ENCODE data around the gene CIB4.

The CIB4 gene

GRCh38 chr2:26585966-26586365 is 55.2 kb downstream of the CIB4 start:
- TF ChIP-seq, protein P1, sequence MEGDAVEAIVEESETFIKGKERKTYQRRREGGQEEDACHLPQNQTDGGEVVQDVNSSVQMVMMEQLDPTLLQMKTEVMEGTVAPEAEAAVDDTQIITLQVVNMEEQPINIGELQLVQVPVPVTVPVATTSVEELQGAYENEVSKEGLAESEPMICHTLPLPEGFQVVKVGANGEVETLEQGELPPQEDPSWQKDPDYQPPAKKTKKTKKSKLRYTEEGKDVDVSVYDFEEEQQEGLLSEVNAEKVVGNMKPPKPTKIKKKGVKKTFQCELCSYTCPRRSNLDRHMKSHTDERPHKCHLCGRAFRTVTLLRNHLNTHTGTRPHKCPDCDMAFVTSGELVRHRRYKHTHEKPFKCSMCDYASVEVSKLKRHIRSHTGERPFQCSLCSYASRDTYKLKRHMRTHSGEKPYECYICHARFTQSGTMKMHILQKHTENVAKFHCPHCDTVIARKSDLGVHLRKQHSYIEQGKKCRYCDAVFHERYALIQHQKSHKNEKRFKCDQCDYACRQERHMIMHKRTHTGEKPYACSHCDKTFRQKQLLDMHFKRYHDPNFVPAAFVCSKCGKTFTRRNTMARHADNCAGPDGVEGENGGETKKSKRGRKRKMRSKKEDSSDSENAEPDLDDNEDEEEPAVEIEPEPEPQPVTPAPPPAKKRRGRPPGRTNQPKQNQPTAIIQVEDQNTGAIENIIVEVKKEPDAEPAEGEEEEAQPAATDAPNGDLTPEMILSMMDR (IDR thresholded peaks at IDR 0.05; ENCODE audit: control insufficient read depth, insufficient read depth, low read depth, low read length, missing control alignments): no peak
- H3K4me3 ChIP-seq (ENCODE audit: control insufficient read depth, low read depth, low read length): no peak overlapping the region
- DNase-seq (ENCODE audit: low read depth): no peak

DNA sequence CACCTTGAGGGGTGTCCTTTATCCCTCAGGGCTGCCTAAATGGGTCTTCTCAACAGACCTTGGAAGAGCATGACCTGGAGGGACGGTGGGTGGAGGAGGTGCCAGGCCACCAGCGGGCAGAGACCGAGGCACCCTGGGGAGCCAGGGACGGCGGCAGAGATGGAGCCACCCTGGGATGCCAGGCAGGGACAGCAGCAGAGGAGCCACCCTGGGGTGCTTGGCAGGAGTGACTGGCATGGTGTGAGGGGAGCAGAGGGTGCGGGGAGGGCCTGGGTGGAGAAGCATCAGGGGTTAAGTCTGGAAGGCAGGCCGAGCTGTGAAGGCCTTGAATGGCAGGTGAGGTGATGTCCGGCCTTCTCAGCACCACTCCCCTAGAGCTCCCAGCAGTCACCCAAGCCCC is 56.1 kb downstream of the CIB4 start:
- no peak for DNase-seq (ENCODE audit: low read depth)
- H3K4me3 ChIP-seq (ENCODE audit: control insufficient read depth, low read depth, low read length): no peak overlapping the region
- TF ChIP-seq, protein P1 (IDR thresholded peaks at IDR 0.05; ENCODE audit: control insufficient read depth, insufficient read depth, low read depth, low read length, missing control alignments): no peak

DNA sequence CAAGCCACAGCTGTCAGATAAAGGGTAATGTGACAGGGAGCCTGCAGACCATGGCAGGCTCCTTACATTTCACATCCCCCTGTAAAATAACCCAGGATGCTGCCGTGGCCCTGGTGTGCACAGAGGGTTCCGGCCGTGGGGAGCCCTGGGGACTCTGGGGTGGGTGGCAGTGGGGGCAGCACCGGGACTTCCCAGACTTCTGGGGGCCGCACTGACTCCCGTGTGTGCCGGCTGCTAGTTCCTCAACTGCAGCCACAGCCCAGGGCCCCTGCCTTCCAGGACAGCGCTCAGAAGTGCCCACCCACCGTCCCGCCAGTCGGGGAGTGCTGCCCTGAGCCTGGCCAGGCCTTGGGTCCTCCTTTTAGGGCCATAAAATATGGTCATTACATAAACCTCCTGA is 56.5 kb downstream of the CIB4 start:
- no peak for DNase-seq (ENCODE audit: low read depth)
- TF ChIP-seq, protein P1 (IDR thresholded peaks at IDR 0.05; ENCODE audit: control insufficient read depth, insufficient read depth, low read depth, low read length, missing control alignments): no peak
- no peak overlapping the region for H3K4me3 ChIP-seq (ENCODE audit: control insufficient read depth, low read depth, low read length)

GRCh38 chr2:26584191-26584590 is 57.0 kb downstream of the CIB4 start:
- no peak overlapping the region for H3K4me3 ChIP-seq (ENCODE audit: control insufficient read depth, low read depth, low read length)
- DNase-seq (ENCODE audit: low read depth): no peak
- TF ChIP-seq, protein P1 (IDR thresholded peaks at IDR 0.05; ENCODE audit: control insufficient read depth, insufficient read depth, low read depth, low read length, missing control alignments): no peak

DNA sequence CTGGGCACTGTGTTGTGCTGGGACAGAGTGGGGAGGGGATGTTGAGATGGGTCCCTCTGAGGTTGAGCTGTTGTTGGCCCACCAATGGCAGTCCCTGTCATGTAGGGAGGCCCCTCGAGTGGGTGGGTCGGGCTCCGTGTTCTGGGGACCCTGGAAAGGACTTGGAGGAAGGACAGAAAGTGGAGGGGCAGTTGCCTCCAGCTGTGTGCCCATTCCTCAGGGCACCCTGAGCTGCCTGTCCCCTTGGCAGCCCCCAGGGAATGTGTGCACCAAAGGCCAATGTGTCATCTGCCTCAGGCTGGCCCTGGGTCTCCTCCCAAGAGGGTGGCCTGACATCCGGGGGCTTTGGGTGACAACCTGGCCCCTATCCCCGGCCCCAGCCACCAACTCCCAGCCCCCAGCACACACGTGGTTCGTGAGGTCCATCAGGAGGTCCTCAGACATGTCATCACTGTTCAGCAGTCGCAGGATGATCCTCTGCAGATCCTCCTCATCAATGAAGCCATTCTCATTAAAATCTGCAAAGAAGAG is 57.7 kb downstream of the CIB4 start:
- TF ChIP-seq, protein P1 (IDR thresholded peaks at IDR 0.05; ENCODE audit: control insufficient read depth, insufficient read depth, low read depth, low read length, missing control alignments): no peak
- DNase-seq (ENCODE audit: low read depth): no peak
- H3K4me3 ChIP-seq (ENCODE audit: control insufficient read depth, low read depth, low read length): no peak overlapping the region

GRCh38 chr2:26582890-26583289 is 58.3 kb downstream of the CIB4 start:
- TF ChIP-seq, protein P1 (IDR thresholded peaks at IDR 0.05; ENCODE audit: control insufficient read depth, insufficient read depth, low read depth, low read length, missing control alignments): no peak
- no peak for DNase-seq (ENCODE audit: low read depth)
- H3K4me3 ChIP-seq (ENCODE audit: control insufficient read depth, low read depth, low read length): no peak overlapping the region
